Activated naive CD4-positive, alpha-beta T cell treated with anti-CD3 and anti-CD28 coated beads, Interleukin-2, amount 50 U/mL, for 72 hours (primary cell): Measurements from ENCODE around the gene NDFIP1. TPM values are rescaled to one million over a fixed set of nuclear protein-coding genes. Genes with fewer than 3 reads are reported as not detected.
"Not testable (repeated sequence)": the region's sequence is repeated elsewhere in the genome, so short reads cannot be mapped to it uniquely, and the experiment has no call there.

Experiments
- ATAC-seq, 2 donors: fragments of 150-1000 bp; cut with Tn5 transposase; 2 replicates each; pipeline ENCODE4 v1.10.0; 2021; ENCODE audit warnings: mild to moderate bottlenecking in 2 of 2, moderate library complexity in 2 of 2
- DNase-seq, 2 donors: peaks; one replicate each; pipeline ENCODE4 v3.0.0; 2021 to 2022; ENCODE audit warnings: low spot score in 2 of 2
- H3K27ac Mint-ChIP-seq, 2 donors: one replicate each; pipeline ENCODE4 v1.8.0; 2022; ENCODE audit warnings: mild to moderate bottlenecking in 2 of 2, mixed read lengths in 2 of 2
- H3K36me3 Mint-ChIP-seq, 2 donors: one replicate each; pipeline ENCODE4 v1.8.0; 2022; ENCODE audit warnings: mixed read lengths in 2 of 2
- H3K9me3 Mint-ChIP-seq, 2 donors: one replicate each; pipeline ENCODE4 v1.8.0; 2022; ENCODE audit warnings: mixed read lengths in 2 of 2
- total RNA-seq, 2 donors: library from RNA; stranded (reverse); gene quantifications; one replicate each; pipeline ENCODE4 v1.2.3, GENCODE V29; 2022

Gene NDFIP1
- total RNA-seq, 2 donors from 2014 or later: 70.5 to 92.3 TPM

DNA sequence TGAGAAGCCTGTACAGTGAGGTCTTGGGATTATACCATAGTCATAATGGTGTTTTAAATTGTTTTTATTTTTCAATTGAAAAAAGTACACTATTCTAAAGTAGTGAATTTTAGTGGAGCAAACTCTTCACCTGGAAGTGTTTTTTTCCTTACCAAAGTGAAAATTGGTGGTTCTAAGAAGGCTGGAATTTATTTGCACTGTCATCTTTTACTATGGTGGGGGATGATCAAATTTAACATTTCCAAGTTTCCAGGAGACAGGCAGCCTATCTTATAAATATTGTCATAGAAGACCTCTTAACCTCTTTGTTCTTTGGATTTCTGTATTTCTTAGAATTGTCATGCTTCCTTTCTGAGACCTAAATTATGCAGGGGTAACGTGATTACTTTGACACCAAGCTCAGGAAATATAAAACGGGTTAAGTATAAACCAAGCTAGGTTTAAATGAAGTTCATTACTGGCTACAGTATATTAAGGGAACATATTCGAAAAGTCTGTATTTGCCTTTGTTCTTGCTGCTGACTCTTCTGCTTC lies 20.2 kb downstream of the NDFIP1 start:
- H3K36me3 Mint-ChIP-seq: peaks cover 4 to 41% of the 10 kb centered on the region in 2 donors

DNA sequence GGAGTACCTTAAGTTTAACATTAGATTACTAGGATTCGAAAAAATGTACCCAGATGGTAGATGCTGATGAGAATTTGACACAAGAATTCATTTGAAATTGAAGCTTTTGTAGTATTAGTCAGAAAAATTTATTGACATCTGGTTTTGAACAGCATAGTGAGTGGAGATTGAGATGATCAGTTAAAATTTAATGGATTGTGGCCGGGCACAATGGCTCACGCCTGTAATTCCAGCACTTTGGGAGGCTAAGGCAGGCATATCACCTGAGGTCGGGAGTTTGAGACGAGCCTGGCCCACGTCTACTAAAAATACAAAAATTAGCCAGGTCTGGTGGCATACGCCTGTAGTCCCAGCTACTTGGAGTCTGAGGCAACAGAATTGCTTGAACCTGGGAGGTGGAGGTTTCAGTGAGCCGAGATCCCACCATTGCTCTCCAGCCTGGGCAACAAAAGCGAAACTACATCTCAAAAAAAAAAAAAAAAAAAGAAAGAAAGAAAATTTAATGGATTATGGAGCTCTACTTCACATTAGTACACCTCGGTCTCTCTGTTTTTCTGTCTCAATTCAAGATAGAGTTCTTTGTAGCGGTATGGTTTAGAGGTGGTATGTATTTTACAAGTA lies 21.0 kb downstream of the NDFIP1 start:
- peak overlapping the region; percentile 63 to 80 for H3K27ac Mint-ChIP-seq
- peaks cover 0 to 34% of the 10 kb centered on the region in 2 donors for H3K36me3 Mint-ChIP-seq
- no peaks in the 10 kb centered on the region for H3K9me3 Mint-ChIP-seq
- no peak for ATAC-seq
- no peak for DNase-seq

More for the DNA sequence above, 20.2 kb downstream of the NDFIP1 start:
- ATAC-seq: peak; percentile 71 to 76
- H3K9me3 Mint-ChIP-seq: no peaks in the 10 kb centered on the region
- peak overlapping the region; percentile 17 to 80 for H3K27ac Mint-ChIP-seq
- DNase-seq: no peak

DNA sequence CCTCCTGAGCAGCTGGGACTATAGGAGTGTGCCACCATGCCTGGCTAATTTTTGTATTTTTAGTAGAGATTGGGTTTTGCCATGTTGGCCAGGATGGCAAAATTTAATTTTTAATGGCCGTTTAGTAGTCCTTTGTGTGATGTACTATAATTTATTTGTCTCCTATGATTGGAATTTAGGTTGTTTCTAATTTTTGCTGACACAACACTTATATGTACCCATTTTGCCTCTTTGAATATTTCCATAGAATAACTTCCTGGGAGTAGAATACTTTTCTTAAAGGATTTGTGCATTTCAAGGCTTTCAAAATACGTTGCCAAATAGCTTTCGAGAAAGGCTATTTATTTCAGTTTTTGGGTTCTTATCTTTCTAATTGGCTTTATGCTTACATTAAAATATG lies 22.8 kb downstream of the NDFIP1 start:
- no peak for ATAC-seq
- Mint-ChIP-seq H3K27ac (peak overlapping the region in 1 of 2 donors; percentile 53), H3K36me3 (peaks cover 0 to 29% of the 10 kb centered on the region in 2 donors), H3K9me3 (no peaks in the 10 kb centered on the region)
- no peak for DNase-seq

- Mint-ChIP-seq H3K9me3 (no peaks in the 10 kb centered on the region), H3K27ac (no peak overlapping the region), H3K36me3 (peaks cover 0 to 32% of the 10 kb centered on the region in 2 donors)
- DNase-seq (no peak), ATAC-seq (peak; percentile 5 to 25)
Measured at GRCh38 chr5:142132916-142133315, 24.3 kb downstream of the NDFIP1 start.

DNA sequence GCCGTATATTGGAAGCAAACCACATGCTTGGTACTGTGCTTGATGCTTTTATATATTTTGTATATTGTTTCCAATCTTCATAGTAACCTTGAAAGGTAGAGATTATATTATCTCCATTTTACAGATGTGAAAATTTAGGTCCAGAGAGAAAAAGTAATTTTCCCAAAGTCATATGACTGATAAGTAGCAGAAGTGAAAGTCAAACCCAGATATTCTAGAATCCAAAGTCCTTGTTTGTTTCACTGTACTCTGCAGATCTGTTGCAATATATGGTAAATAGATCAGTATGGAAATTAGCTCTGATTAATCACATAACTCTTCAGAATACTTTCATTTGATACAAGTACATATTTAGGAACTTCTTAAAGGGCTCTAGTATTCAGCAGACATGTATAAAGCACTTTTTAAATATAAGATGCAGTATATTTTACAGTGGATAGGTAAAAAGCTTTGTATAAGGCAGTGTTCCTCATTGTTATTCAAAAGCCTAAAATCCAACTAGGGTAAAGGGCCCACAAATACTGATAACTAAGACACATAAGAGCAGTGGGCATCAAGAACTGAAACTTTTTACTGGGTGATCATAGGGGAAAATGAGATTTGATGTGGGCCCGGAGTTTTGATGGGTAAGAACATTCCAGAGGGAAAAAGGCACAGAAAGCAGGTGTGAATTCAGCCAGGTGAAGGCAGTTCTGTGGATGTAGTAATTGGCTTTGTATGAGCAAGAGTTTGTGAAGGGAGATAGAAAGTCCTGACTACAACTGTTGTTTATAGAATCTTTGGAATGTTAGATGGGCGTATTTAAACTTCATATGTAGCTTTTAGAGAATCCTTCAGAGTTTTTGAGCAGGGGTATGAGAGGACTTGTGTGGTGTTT lies 25.0 kb downstream of the NDFIP1 start:
- Mint-ChIP-seq H3K27ac (no peak overlapping the region), H3K36me3 (peaks cover 5 to 27% of the 10 kb centered on the region in 2 donors), H3K9me3 (no peaks in the 10 kb centered on the region)
- ATAC-seq (peak; percentile 14 to 66), DNase-seq (no peak)

DNA sequence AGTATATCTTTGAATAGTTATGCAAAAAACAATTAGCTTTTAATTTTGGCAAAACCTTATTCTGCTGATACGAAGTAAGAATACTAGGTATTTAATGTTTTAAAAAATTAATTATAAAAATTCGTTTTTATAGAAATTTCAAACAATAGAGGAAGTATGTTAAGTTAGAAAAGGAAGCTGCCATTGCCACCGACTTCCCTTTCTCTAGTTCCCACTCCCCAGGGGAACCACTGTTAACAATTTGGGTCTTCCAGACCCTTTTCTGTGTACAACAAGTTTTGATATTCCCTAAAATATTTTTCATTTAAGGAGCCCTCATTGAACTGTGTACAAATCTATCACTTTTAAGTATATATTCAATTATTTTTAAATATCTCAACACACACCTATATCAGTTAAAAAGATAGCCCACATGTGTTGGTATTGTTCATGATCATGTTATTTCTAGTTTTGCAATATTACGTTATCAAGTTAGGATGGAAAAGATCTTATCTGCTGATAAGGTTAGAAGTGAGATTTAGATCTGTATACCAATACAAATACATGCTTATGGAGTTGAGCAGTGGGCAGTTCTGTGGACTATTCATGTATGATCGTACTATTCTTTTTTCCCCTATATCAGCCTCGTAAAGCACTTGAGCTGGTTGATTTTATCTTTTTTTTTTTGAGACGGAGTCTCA lies 25.9 kb downstream of the NDFIP1 start:
- H3K36me3 Mint-ChIP-seq: peaks cover 5 to 22% of the 10 kb centered on the region in 2 donors
- no peak overlapping the region for H3K27ac Mint-ChIP-seq
- DNase-seq (no peak), ATAC-seq (no peak)
- no peaks in the 10 kb centered on the region for H3K9me3 Mint-ChIP-seq

DNA sequence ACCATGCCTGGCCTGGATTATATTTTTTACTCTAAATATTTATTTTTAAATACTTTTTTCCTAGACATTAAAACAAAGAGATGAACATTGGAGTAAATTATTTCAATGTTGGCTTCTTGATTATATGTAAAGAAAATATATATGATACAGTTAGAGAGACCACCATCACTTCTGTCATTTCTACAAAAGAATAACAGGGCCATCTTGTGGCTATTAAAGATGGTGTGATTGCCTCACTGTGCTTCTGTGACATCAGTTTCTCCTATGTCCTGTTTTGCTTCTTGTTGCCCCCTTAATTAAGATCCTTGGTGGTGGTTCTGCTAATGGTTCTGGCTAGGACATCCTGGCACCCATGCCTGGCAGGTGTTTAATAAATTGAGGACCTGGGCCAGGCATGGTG lies 32.9 kb downstream of the NDFIP1 start:
- DNase-seq (no peak), ATAC-seq (no peak)
- H3K27ac Mint-ChIP-seq: peak overlapping the region in 1 of 2 donors; percentile 57
- peaks cover 5 to 6% of the 10 kb centered on the region in 2 donors for H3K36me3 Mint-ChIP-seq
- no peaks in the 10 kb centered on the region for H3K9me3 Mint-ChIP-seq

- DNase-seq (no peak), ATAC-seq (peak in 1 of 2 donors; percentile 3)
- Mint-ChIP-seq H3K36me3 (peaks cover 7 to 16% of the 10 kb centered on the region in 2 donors), H3K27ac (no peak overlapping the region), H3K9me3 (no peaks in the 10 kb centered on the region)
Measured at GRCh38 chr5:142143878-142144277, 35.3 kb downstream of the NDFIP1 start.

DNA sequence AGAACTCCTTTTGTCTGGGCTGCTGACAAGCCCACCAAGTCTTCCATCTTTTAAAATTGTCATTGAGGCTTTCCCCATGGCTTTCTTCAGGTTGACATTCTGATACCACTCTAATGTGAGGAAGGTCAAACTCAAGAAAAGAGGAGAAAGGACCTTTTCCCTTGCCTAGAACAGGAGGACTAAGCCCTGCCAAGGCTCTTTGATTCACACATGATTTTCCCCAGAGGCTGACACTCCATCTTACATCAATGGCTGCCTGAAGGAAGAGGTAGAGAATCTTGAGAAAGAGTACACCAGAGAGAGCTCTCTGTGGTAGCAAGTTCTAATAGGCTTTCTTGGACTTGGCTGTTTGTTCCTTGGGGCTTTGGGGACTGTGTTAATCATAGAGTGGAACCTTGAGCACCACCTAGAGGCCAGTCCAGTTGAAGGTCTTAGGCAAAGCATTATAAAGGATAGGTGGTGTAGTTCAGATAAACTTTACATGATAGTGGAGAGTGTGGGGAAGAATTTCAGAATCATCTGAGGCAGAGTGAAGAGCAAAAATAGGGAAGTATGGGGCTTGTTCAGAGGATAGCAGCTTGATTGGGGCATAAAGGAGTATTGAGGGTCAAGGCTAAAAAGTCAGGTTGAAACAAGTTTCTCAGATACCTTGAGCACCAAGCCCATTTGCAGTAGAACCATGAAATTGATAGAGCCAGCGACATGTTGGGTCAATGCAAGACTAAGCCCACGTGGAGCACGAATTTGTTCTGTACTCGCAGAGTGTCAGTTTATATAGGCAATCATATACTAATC lies 36.7 kb downstream of the NDFIP1 start:
- Mint-ChIP-seq H3K36me3 (peaks cover 7 to 16% of the 10 kb centered on the region in 2 donors), H3K27ac (no peak overlapping the region), H3K9me3 (no peaks in the 10 kb centered on the region)
- ATAC-seq (peak; percentile 82 to 89), DNase-seq (peak in 1 of 2 donors; percentile 48)

- Mint-ChIP-seq H3K27ac (no peak overlapping the region), H3K9me3 (no peaks in the 10 kb centered on the region), H3K36me3 (peaks cover 7 to 16% of the 10 kb centered on the region in 2 donors)
- ATAC-seq (no peak), DNase-seq (no peak)
Measured at GRCh38 chr5:142149363-142149762, 40.8 kb downstream of the NDFIP1 start.

DNA sequence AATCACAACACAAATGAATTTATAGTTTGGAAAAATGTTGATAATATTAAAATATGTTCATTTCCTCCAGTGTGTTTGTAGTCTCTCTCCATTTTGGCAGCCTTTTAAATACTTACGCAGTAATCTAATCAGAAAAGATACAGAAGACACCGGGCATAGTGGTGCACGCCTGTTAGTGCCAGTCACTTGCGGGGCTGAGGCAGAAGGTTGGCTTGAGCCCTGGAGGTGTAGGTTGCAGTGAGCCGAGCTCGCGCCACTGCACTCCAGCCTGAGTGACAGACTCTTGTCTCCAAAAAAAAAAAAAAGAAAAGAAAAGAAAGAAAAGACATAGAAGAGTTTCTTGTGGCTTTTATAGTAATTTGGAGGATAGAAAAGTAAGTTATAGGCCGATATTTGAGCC lies 41.9 kb downstream of the NDFIP1 start:
- ATAC-seq (no peak), DNase-seq (no peak)
- Mint-ChIP-seq H3K36me3 (peaks cover 7 to 16% of the 10 kb centered on the region in 2 donors), H3K27ac (peak overlapping the region in 1 of 2 donors; percentile 39), H3K9me3 (no peaks in the 10 kb centered on the region)

GRCh38 chr5:142151436-142152383 lies 43.1 kb downstream of the NDFIP1 start:
- H3K9me3 Mint-ChIP-seq: no peaks in the 10 kb centered on the region
- ATAC-seq (no peak), DNase-seq (peak in 1 of 2 donors; percentile 60)
- H3K27ac Mint-ChIP-seq: no peak overlapping the region
- H3K36me3 Mint-ChIP-seq: peaks cover 7 to 14% of the 10 kb centered on the region in 2 donors

DNA sequence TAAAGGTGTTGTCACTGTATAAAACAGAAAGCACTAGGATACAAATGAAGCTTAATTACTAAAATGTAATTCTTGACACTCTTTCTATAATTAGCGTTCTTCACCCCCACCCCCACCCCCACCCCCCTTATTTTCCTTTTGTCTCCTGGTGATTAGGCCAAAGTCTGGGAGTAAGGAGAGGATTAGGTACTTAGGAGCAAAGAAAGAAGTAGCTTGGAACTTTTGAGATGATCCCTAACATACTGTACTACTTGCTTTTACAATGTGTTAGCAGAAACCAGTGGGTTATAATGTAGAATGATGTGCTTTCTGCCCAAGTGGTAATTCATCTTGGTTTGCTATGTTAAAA lies 43.8 kb downstream of the NDFIP1 start:
- ATAC-seq (no peak), DNase-seq (no peak)
- Mint-ChIP-seq H3K9me3 (no peaks in the 10 kb centered on the region), H3K27ac (no peak overlapping the region), H3K36me3 (peaks cover 5 to 8% of the 10 kb centered on the region in 2 donors)

DNA sequence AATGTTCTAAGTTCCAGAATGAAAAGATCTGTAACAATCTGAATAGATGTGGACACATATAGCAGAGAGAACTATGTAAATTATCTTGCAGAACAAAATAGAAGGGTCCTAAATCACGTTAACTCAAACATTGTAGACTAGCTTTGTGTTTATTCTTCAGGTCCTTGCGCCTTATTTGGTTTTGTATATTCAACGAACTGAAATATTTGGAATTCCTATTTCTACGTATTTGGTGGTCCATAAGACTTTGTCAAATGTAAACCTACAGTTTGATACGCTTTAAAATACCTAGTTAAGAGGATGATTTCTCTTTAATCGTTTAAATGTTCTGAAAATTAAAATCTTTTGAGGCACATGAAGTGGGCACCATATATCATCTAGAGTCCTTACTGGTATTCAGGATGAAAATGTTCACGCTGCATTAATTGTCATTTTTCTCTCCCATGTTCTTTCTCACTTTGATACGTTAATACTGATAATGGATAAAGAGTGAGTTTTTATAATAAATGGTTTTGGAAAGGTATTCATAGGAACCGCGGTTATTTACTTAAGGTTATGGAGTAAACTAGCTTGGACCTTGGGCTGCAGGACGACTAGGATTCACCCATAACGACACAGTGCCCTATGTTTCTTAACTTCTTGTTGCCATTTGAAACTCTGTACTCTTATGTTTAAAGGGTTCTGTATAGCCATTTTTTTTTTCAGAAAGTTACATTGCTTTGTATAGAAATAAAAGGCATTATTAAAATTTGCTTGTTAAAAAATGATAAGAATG lies 45.3 kb downstream of the NDFIP1 start:
- Mint-ChIP-seq H3K9me3 (no peaks in the 10 kb centered on the region), H3K36me3 (no peaks in the 10 kb centered on the region), H3K27ac (peak overlapping the region in 1 of 2 donors; percentile 30)
- no peak for ATAC-seq
- no peak for DNase-seq

GRCh38 chr5:142154449-142154841 lies 45.9 kb downstream of the NDFIP1 start:
- H3K36me3 Mint-ChIP-seq, H3K27ac Mint-ChIP-seq, DNase-seq, ATAC-seq, H3K9me3 Mint-ChIP-seq: not testable (repeated sequence)
